GM12878 (cell line): Measurements from ENCODE around the gene CTNNBIP1. TPM values are rescaled to one million over a fixed set of nuclear protein-coding genes. Genes with fewer than 3 reads are reported as not detected.

ENCODE experiments used
- CTCF ChIP-seq, 3 experiments: IDR thresholded peaks in 2 of 3; conservative IDR thresholded peaks in 1 of 3; 2 replicates each; pipeline ENCODE4 v1.5.1; 2011; ENCODE audit warnings: low read depth in 3 of 3, low read length in 3 of 3, mild to moderate bottlenecking in 3 of 3, control low read depth in 2 of 3, moderate library complexity in 2 of 3, inconsistent platforms in 1 of 3, mixed read lengths in 1 of 3; ENCODE audit not compliant: control insufficient read depth in 2 of 3, insufficient read depth in 1 of 3; ENCODE audit errors: extremely low read depth in 1 of 3
- PAX5 ChIP-seq: IDR thresholded peaks from 2 replicates; pipeline ENCODE4 v1.6.1; 2011; ENCODE audit warnings: low read depth, low read length, borderline replicate concordance
- RUNX3 ChIP-seq: IDR thresholded peaks from 2 replicates; pipeline ENCODE4 v1.6.1; 2012; ENCODE audit warnings: low read length, inconsistent platforms
- ZBTB40 ChIP-seq: fragments of 450-650 bp; IDR thresholded peaks from 2 replicates; pipeline ENCODE4 v1.6.1; 2016; ENCODE audit warnings: mild to moderate bottlenecking, moderate library complexity, borderline replicate concordance
- polyA plus RNA-seq, 11 experiments: library from polyadenylated mRNA; depleted of rRNA in 4 of 11; unstranded in 6 of 11; stranded (reverse) in 5 of 11; fragments of >200 nt; fragmentation: Nextera tagmentation in 4 of 11; fragmentation: Illumina TruSeq in 1 of 11; extraction: Ambion mirVana in 4 of 11; extraction: Trizol in 1 of 11; gene quantifications; 1 replicate in 1 of 11; 2 replicates in 10 of 11; pipeline versions ENCODE4 v1.2.1 to v1.2.3, GENCODE V29; 2011 to 2016; ENCODE audit warnings: inconsistent platforms in 2 of 11, missing spikeins in 2 of 11, low read depth in 1 of 11
- total RNA-seq, 4 experiments: library from RNA; depleted of rRNA in 3 of 4; stranded (reverse); fragments of >200 nt in 3 of 4; fragmentation: Illumina TruSeq in 1 of 4; extraction: Trizol in 1 of 4; gene quantifications; 2 replicates each; pipeline versions ENCODE4 v1.2.1 to v1.2.3, GENCODE V29; 2013 to 2021

CTNNBIP1 gene
- total and polyA plus RNA-seq, 10 of the 15 experiments (the other 5 are each of a cell fraction or from before 2014, with no cell fraction given): 0.42 to 31.8 (median 10.8) TPM

GRCh38 chr1:9910423-9911178 is 532 bp upstream of the CTNNBIP1 start (continued):
- TF ChIP-seq CTCF (IDR thresholded peaks at IDR 0.05 in 2 of 3, conservative IDR thresholded peaks at IDR 0.05 in 1 of 3; ENCODE audit: control insufficient read depth in 2 of 3, extremely low read depth in 1 of 3, insufficient read depth in 1 of 3, low read depth in 3 of 3, low read length in 3 of 3): no peak
- TF ChIP-seq PAX5: peak; percentile 9; the same call in 1 of the 2 replicates
- peak; percentile 69 for TF ChIP-seq RUNX3
- TF ChIP-seq ZBTB40: no peak
- TF ChIP-seq, all 136 proteins: peak for 37
